ENCODE results near the gene BEGAIN. TPM values are rescaled to one million over a fixed set of nuclear protein-coding genes. Genes with fewer than 3 reads are reported as not detected.

BEGAIN gene
- total and polyA plus RNA-seq, 2 of the 8 experiments (the other 6 are each of a cell fraction or from before 2014, with no cell fraction given), result 2.9 to 3.0 TPM

GRCh38 chr14:100612986-100613385 is 25.8 kb upstream of the BEGAIN start (continued):
- no peak for TF ChIP-seq SAP30 (IDR thresholded peaks at IDR 0.05; ENCODE audit: insufficient read depth, insufficient replicate concordance, low read length)
- TF ChIP-seq POU5F1 (IDR thresholded peaks at IDR 0.05; ENCODE audit: low read depth, low read length), result no peak
- TF ChIP-seq SRF (IDR thresholded peaks at IDR 0.05; ENCODE audit: low read depth, low read length), result no peak
- TF ChIP-seq SP1 (IDR thresholded peaks at IDR 0.05; ENCODE audit: low read depth, low read length), result no peak
- no peak for TF ChIP-seq ASH2L (IDR thresholded peaks at IDR 0.05; ENCODE audit: low read length)

All from H1 (cell line).